HepG2 (cell line): ENCODE results near the gene MTFP1. TPM values are rescaled to one million over a fixed set of nuclear protein-coding genes. Genes with fewer than 3 reads are reported as not detected.

Experiments
- ATF1 ChIP-seq: IDR thresholded peaks from 2 replicates; pipeline ENCODE4 v1.6.1; 2016; ENCODE audit warnings: mild to moderate bottlenecking, control low read depth
- BCL3 ChIP-seq: sonication (generic); formaldehyde crosslinking; IDR thresholded peaks from 2 replicates; pipeline ENCODE4 v1.5.1; 2020; ENCODE audit warnings: mild to moderate bottlenecking, missing genetic modification reagents, moderate library complexity
- CC2D1A ChIP-seq: sonication (generic); formaldehyde crosslinking; IDR thresholded peaks from 2 replicates; pipeline ENCODE4 v1.8.1; 2023; ENCODE audit warnings: mild to moderate bottlenecking, missing genetic modification reagents
- CENPT ChIP-seq: sonication (generic); formaldehyde crosslinking; IDR thresholded peaks from 2 replicates; pipeline ENCODE4 v1.8.0; 2022; ENCODE audit warnings: low read depth, mild to moderate bottlenecking, moderate library complexity, missing genetic modification reagents
- GFI1 ChIP-seq: sonication (generic); formaldehyde crosslinking; IDR thresholded peaks from 2 replicates; pipeline ENCODE4 v1.5.0; 2020; ENCODE audit warnings: missing genetic modification reagents, mild to moderate bottlenecking, borderline replicate concordance
- HCFC1 ChIP-seq: fragments of 150-350 bp; IDR thresholded peaks from 2 replicates; pipeline ENCODE4 v1.6.1; 2014; ENCODE audit warnings: low read depth, low read length
- MAFK ChIP-seq, 2 experiments: IDR thresholded peaks in 1 of 2; conservative IDR thresholded peaks in 1 of 2; 2 replicates each; pipeline ENCODE4 v1.6.1; 2011; ENCODE audit warnings: improper control_type of control experiment in 2 of 2, low read length in 2 of 2
- NR2F1 ChIP-seq, 2 experiments: fragments of 450-650 bp in 1 of 2; formaldehyde crosslinking in 1 of 2; IDR thresholded peaks; 2 replicates each; pipeline versions ENCODE4 v1.5.0 to v1.6.1; 2016 to 2020; ENCODE audit warnings: mild to moderate bottlenecking in 1 of 2, missing compliant biosample characterization in 1 of 2, missing genetic modification reagents in 1 of 2, moderate library complexity in 1 of 2
- NRL ChIP-seq: sonication (generic); formaldehyde crosslinking; IDR thresholded peaks from 2 replicates; pipeline ENCODE4 v1.5.0; 2020; ENCODE audit warnings: missing genetic modification reagents, mild to moderate bottlenecking, moderate library complexity, borderline replicate concordance
- PLSCR1 ChIP-seq: sonication (generic); formaldehyde crosslinking; IDR thresholded peaks from 2 replicates; pipeline ENCODE4 v1.5.0; 2020; ENCODE audit warnings: missing genetic modification reagents, mild to moderate bottlenecking, borderline replicate concordance
- STAT6 ChIP-seq: sonication (generic); formaldehyde crosslinking; IDR thresholded peaks from 2 replicates; pipeline ENCODE4 v1.4.0; 2020; ENCODE audit warnings: missing genetic modification reagents, mild to moderate bottlenecking, borderline replicate concordance
- TOE1 ChIP-seq: sonication (generic); formaldehyde crosslinking; IDR thresholded peaks from 2 replicates; pipeline ENCODE4 v1.4.0; 2020; ENCODE audit warnings: mild to moderate bottlenecking, missing genetic modification reagents
- ZBTB14 ChIP-seq: sonication (generic); formaldehyde crosslinking; IDR thresholded peaks from 2 replicates; pipeline ENCODE4 v1.4.0; 2020; ENCODE audit warnings: missing genetic modification reagents
- ZBTB8A ChIP-seq: sonication (generic); formaldehyde crosslinking; IDR thresholded peaks from 2 replicates; pipeline ENCODE4 v1.4.0; 2020; ENCODE audit warnings: mild to moderate bottlenecking, low read depth, missing genetic modification reagents, borderline replicate concordance
- ZMAT3 ChIP-seq: sonication (generic); formaldehyde crosslinking; conservative IDR thresholded peaks from 2 replicates; pipeline ENCODE4 v1.7.0; 2021; ENCODE audit warnings: missing genetic modification reagents
- ZNF569 ChIP-seq: sonication (generic); formaldehyde crosslinking; IDR thresholded peaks from 2 replicates; pipeline ENCODE4 v1.5.0; 2020; ENCODE audit warnings: mild to moderate bottlenecking, missing genetic modification reagents, moderate library complexity, borderline replicate concordance
- ZNF687 ChIP-seq: sonication (generic); formaldehyde crosslinking; IDR thresholded peaks from 2 replicates; pipeline ENCODE4 v1.5.1; 2020; ENCODE audit warnings: mild to moderate bottlenecking, missing genetic modification reagents, moderate library complexity
- polyA plus RNA-seq, 8 experiments: library from polyadenylated mRNA; depleted of rRNA in 3 of 8; stranded (reverse) in 7 of 8; unstranded in 1 of 8; fragments of >200 nt; fragmentation: Illumina TruSeq in 4 of 8; extraction: Trizol in 4 of 8; gene quantifications; 2 replicates each; pipeline versions ENCODE4 v1.2.1 to v1.2.3, GENCODE V29; 2011 to 2016; ENCODE audit warnings: low read depth in 4 of 8, missing spikeins in 1 of 8, mixed read lengths in 1 of 8; ENCODE audit not compliant: insufficient read depth in 1 of 8
- total RNA-seq, 5 experiments: library from RNA; depleted of rRNA; stranded (reverse); fragments of >200 nt; fragmentation: Illumina TruSeq; extraction: Trizol; gene quantifications; 2 replicates each; pipeline ENCODE4 v1.2.3, GENCODE V29; 2016; ENCODE audit warnings: low read depth in 1 of 5

The MTFP1 gene
- total and polyA plus RNA-seq, 2 of the 13 experiments (the other 11 are each of a cell fraction or from before 2014, with no cell fraction given), result 29.5 to 45.6 TPM

GRCh38 chr22:30386608-30386959 lies 39.0 kb upstream of the MTFP1 start (continued):
- no peak for TF ChIP-seq ZBTB14 (CRISPR knock-in tag)
- TF ChIP-seq ZNF569, result no peak
- TF ChIP-seq NR2F1 (CRISPR knock-in tag; IDR thresholded peaks at IDR 0.05), result no peak
- TF ChIP-seq PLSCR1 (CRISPR knock-in tag), result no peak
- no peak for TF ChIP-seq CC2D1A
- no peak for TF ChIP-seq GFI1 (CRISPR knock-in tag)
- peak; percentile 59; the same call in 1 of the 2 replicates for TF ChIP-seq NRL (CRISPR knock-in tag)
- TF ChIP-seq CENPT (CRISPR knock-in tag), result no peak
- no peak for TF ChIP-seq TOE1 (CRISPR knock-in tag)
- no peak for TF ChIP-seq STAT6
- peak; percentile 45 for TF ChIP-seq ZNF687 (CRISPR knock-in tag)
- no peak for TF ChIP-seq ZMAT3 (CRISPR knock-in tag)
- TF ChIP-seq ATF1 (CRISPR knock-in tag), result no peak
- no peak for TF ChIP-seq HCFC1
- TF ChIP-seq ZBTB8A, result no peak
- no peak for TF ChIP-seq MAFK (conservative IDR thresholded peaks at IDR 0.05 in 1 of 2, IDR thresholded peaks at IDR 0.05 in 1 of 2; ENCODE audit: low read length in 2 of 2)
- TF ChIP-seq BCL3, result no peak
